HG02610 (cell line): ENCODE measurements around the gene PDGFA.

Experiments
- ATAC-seq: cut with Tn5 transposase; IDR thresholded peaks from one replicate; pipeline ENCODE4 v1.9.1; 2021; ENCODE audit warnings: mild to moderate bottlenecking, moderate library complexity; ENCODE audit not compliant: unreplicated experiment

PDGFA gene

GRCh38 chr7:537911-538634 lies 18.4 kb upstream of the PDGFA start:
- ATAC-seq = no peak

- no peak for ATAC-seq
These were observed 16.6 kb upstream of the PDGFA start for GRCh38 chr7:536231-536630.

GRCh38 chr7:534959-535358 lies 15.3 kb upstream of the PDGFA start:
- ATAC-seq = no peak

GRCh38 chr7:534075-534474 lies 14.4 kb upstream of the PDGFA start:
- ATAC-seq = no peak

GRCh38 chr7:533266-533665 lies 13.6 kb upstream of the PDGFA start:
- ATAC-seq = no peak

GRCh38 chr7:532379-533143 lies 12.9 kb upstream of the PDGFA start:
- no peak for ATAC-seq

GRCh38 chr7:531777-532176 lies 12.1 kb upstream of the PDGFA start:
- ATAC-seq = no peak

- no peak for ATAC-seq
These were observed 8.8 kb upstream of the PDGFA start for GRCh38 chr7:528451-528850.

GRCh38 chr7:527723-528122 lies 8.1 kb upstream of the PDGFA start:
- no peak for ATAC-seq

- no peak for ATAC-seq
These were observed 6.9 kb upstream of the PDGFA start for GRCh38 chr7:526460-527034.

- ATAC-seq = no peak
These were observed 6.1 kb upstream of the PDGFA start for GRCh38 chr7:525740-526139.

GRCh38 chr7:524800-525199 lies 5.2 kb upstream of the PDGFA start:
- ATAC-seq = no peak

- ATAC-seq = no peak
These were observed 4.0 kb upstream of the PDGFA start for GRCh38 chr7:523347-524336.

GRCh38 chr7:522951-523314 lies 3.3 kb upstream of the PDGFA start:
- ATAC-seq = no peak

GRCh38 chr7:522071-522950 lies 2.7 kb upstream of the PDGFA start:
- no peak for ATAC-seq

- no peak for ATAC-seq
These were observed 1.8 kb upstream of the PDGFA start for GRCh38 chr7:521221-522070.

- ATAC-seq = no peak
These were observed 986 bp upstream of the PDGFA start for GRCh38 chr7:520503-521161.

GRCh38 chr7:518630-519483 lies 789 bp downstream of the PDGFA start:
- no peak for ATAC-seq
